Measurements from ENCODE around the gene LMO4. TPM values are rescaled to one million over a fixed set of nuclear protein-coding genes. Genes with fewer than 3 reads are reported as not detected.

Gene LMO4
- total RNA-seq, 2 donors from 2014 or later = 38.3 to 49.3 TPM

GRCh38 chr1:87368907-87369306 lies 40.2 kb downstream of the LMO4 start:
- Histone ChIP-seq H3K4me3 (ENCODE audit: low read length) (no peak overlapping the region), H3K27ac (ENCODE audit: low read depth, low read length) (no peak overlapping the region), H3K4me1 (ENCODE audit: control insufficient read depth, insufficient read depth, low read length) (peaks cover 3% of the 10 kb centered on the region), H3K9ac (ENCODE audit: extremely low read depth, low read length, poor library complexity, severe bottlenecking) (no peak overlapping the region), H3K36me3 (ENCODE audit: control insufficient read depth, insufficient read depth, low read length) (no peaks in the 10 kb centered on the region), H3K27me3 (ENCODE audit: control insufficient read depth, insufficient read depth, low read length, poor library complexity, severe bottlenecking) (peaks cover 49% of the 10 kb centered on the region), H3K9me3 (ENCODE audit: control insufficient read depth, low read length) (no peaks in the 10 kb centered on the region)
- no peak overlapping the region for H3K27ac Mint-ChIP-seq
- H3K36me3 Mint-ChIP-seq (ENCODE audit: low read depth) = peaks cover 3% of the 10 kb centered on the region
- peaks cover 19% of the 10 kb centered on the region for H3K9me3 Mint-ChIP-seq
- peaks cover 39% of the 10 kb centered on the region for H3K4me1 Mint-ChIP-seq
- H3K4me3 Mint-ChIP-seq = no peak overlapping the region
- 77 to 86% methylated on average over 1 of the region's 2 CpGs for WGBS, 2 experiments (ENCODE audit: insufficient coverage in 1 of 2, insufficient read length in 1 of 2)
- H3K27me3 Mint-ChIP-seq (ENCODE audit: insufficient read depth) = peaks cover 28% of the 10 kb centered on the region
- DNase-seq = no peak
- TF ChIP-seq CTCF (conservative IDR thresholded peaks at IDR 0.05) = no peak

- DNase-seq = no peak
- Histone ChIP-seq H3K27ac (ENCODE audit: low read depth, low read length) (no peak overlapping the region), H3K9me3 (ENCODE audit: control insufficient read depth, low read length) (no peaks in the 10 kb centered on the region), H3K4me3 (ENCODE audit: low read length) (no peak overlapping the region), H3K36me3 (ENCODE audit: control insufficient read depth, insufficient read depth, low read length) (no peaks in the 10 kb centered on the region), H3K27me3 (ENCODE audit: control insufficient read depth, insufficient read depth, low read length, poor library complexity, severe bottlenecking) (peaks cover 49% of the 10 kb centered on the region), H3K4me1 (ENCODE audit: control insufficient read depth, insufficient read depth, low read length) (peaks cover 3% of the 10 kb centered on the region), H3K9ac (ENCODE audit: extremely low read depth, low read length, poor library complexity, severe bottlenecking) (no peak overlapping the region)
- no peak for TF ChIP-seq CTCF (conservative IDR thresholded peaks at IDR 0.05)
- 67 to 88% methylated on average over 1 to 3 of the region's 3 CpGs for WGBS, 2 experiments (ENCODE audit: insufficient coverage in 1 of 2, insufficient read length in 1 of 2)
- Mint-ChIP-seq H3K9me3 (peaks cover 19% of the 10 kb centered on the region), H3K4me3 (peak overlapping the region; percentile 28), H3K4me1 (peaks cover 39% of the 10 kb centered on the region), H3K36me3 (ENCODE audit: low read depth) (peaks cover 3% of the 10 kb centered on the region), H3K27me3 (ENCODE audit: insufficient read depth) (peaks cover 28% of the 10 kb centered on the region), H3K27ac (no peak overlapping the region)
Measured at GRCh38 chr1:87369736-87370478, 41.2 kb downstream of the LMO4 start.

- H3K27ac ChIP-seq (ENCODE audit: low read depth, low read length) = no peak overlapping the region
- no peak for DNase-seq
- 39 to 63% methylated on average over 3 to 5 of the region's 5 CpGs for WGBS, 2 experiments (ENCODE audit: insufficient coverage in 1 of 2, insufficient read length in 1 of 2)
Measured at GRCh38 chr1:87370544-87370943, 41.9 kb downstream of the LMO4 start.

More at GRCh38 chr1:87370544-87370943, 41.9 kb downstream of the LMO4 start:
- peaks cover 17% of the 10 kb centered on the region for H3K9me3 Mint-ChIP-seq
- no peaks in the 10 kb centered on the region for H3K9me3 ChIP-seq (ENCODE audit: control insufficient read depth, low read length)
- no peak overlapping the region for H3K4me3 ChIP-seq (ENCODE audit: low read length)
- H3K4me3 Mint-ChIP-seq = no peak overlapping the region
- peaks cover 28% of the 10 kb centered on the region for H3K27me3 Mint-ChIP-seq (ENCODE audit: insufficient read depth)
- H3K9ac ChIP-seq (ENCODE audit: extremely low read depth, low read length, poor library complexity, severe bottlenecking) = no peak overlapping the region
- peaks cover 6% of the 10 kb centered on the region for H3K36me3 Mint-ChIP-seq (ENCODE audit: low read depth)
- no peaks in the 10 kb centered on the region for H3K36me3 ChIP-seq (ENCODE audit: control insufficient read depth, insufficient read depth, low read length)
- H3K27me3 ChIP-seq (ENCODE audit: control insufficient read depth, insufficient read depth, low read length, poor library complexity, severe bottlenecking) = peaks cover 49% of the 10 kb centered on the region
- peaks cover 39% of the 10 kb centered on the region for H3K4me1 Mint-ChIP-seq
- peaks cover 3% of the 10 kb centered on the region for H3K4me1 ChIP-seq (ENCODE audit: control insufficient read depth, insufficient read depth, low read length)
- TF ChIP-seq CTCF (conservative IDR thresholded peaks at IDR 0.05) = no peak
- H3K27ac Mint-ChIP-seq = no peak overlapping the region

All from endodermal cell (in vitro differentiated cells).